Activated CD8-positive, alpha-beta T cell treated with anti-CD3 and anti-CD28 coated beads for 36 hours (primary cell): ENCODE data around the gene SLC37A4. TPM values are rescaled to one million over a fixed set of nuclear protein-coding genes. Genes with fewer than 3 reads are reported as not detected.
A peak's percentile ranks its signal among the peaks of the same experiment; 100 is the strongest.
"Not testable (repeated sequence)": the region's sequence is repeated elsewhere in the genome, so short reads cannot be mapped to it uniquely, and the experiment has no call there.

Experiments
- ATAC-seq: fragments of 200-7000 bp; cut with Tn5 transposase; one replicate; pipeline ENCODE4 v1.10.0; 2021; ENCODE audit warnings: mild to moderate bottlenecking, moderate library complexity
- CTCF ChIA-PET: fragments of 350-600 bp; sonication (Branson Sonifier 250); formaldehyde crosslinking; loops from one replicate; lab custom pipeline; 2021; ENCODE audit warnings: antibody characterized with exemption; lab: Charles Lee
- POLR2A ChIA-PET: fragments of 350-600 bp; sonication (Branson Sonifier 250); formaldehyde crosslinking; loops from one replicate; lab custom pipeline; 2021; ENCODE audit warnings: antibody characterized with exemption; lab: Charles Lee
- DNase-seq: peaks from one replicate; pipeline ENCODE4 v3.0.0-alpha.2; 2020
- H3K27ac Mint-ChIP-seq: one replicate; pipeline ENCODE4 v1.8.0; 2021; ENCODE audit warnings: mild to moderate bottlenecking, mixed read lengths
- H3K27me3 Mint-ChIP-seq: one replicate; pipeline ENCODE4 v1.8.0; 2021; ENCODE audit warnings: mixed read lengths
- H3K36me3 Mint-ChIP-seq: one replicate; pipeline ENCODE4 v1.8.0; 2021; ENCODE audit warnings: low read depth, mixed read lengths
- H3K4me1 Mint-ChIP-seq: one replicate; pipeline ENCODE4 v1.8.0; 2021; ENCODE audit warnings: low read depth, mixed read lengths
- H3K4me3 Mint-ChIP-seq: one replicate; pipeline ENCODE4 v1.8.0; 2021; ENCODE audit warnings: mild to moderate bottlenecking, moderate library complexity, mixed read lengths
- H3K9me3 Mint-ChIP-seq: one replicate; pipeline ENCODE4 v1.8.0; 2021; ENCODE audit warnings: mixed read lengths
- intact Hi-C: fragments of 100-400 bp; cut with micrococcal nuclease; formaldehyde crosslinking; loops from one replicate; pipeline ENCODE4 v1.10.0; 2022
- total RNA-seq, 2 experiments: library from RNA; stranded (reverse); gene quantifications; one replicate each; pipeline ENCODE4 v1.2.3, GENCODE V29; 2021
- TF ChIP-seq, protein P1 (sequence below): fragments of 200-600 bp; IDR thresholded peaks from one replicate; pipeline ENCODE4 v1.8.0; 2022; ENCODE audit warnings: antibody characterized with exemption, mild to moderate bottlenecking

The SLC37A4 gene
- total RNA-seq, 2 experiments from 2014 or later = 32.4 to 35.2 TPM

DNA sequence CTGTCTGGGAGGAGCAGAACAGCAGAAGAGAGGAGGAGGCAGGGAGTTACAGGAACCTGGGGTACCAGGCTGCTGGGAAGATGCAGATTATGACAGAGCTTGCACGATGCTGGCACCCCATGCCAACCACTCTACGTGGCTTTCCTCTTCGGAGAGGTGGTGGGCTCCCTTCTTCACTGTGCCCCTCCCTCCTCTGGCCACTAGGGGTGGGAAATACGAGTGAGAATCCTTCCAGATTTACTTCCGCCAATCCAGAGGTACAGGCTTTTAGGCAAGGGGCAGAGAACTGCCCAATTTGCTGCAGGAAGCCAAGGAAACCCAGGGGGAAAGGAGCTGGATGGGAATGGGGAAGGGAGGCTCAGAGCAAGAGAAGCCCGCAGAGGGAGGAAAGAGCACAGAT lies 14.0 kb upstream of the SLC37A4 start:
- CTCF ChIA-PET = interaction anchor here (0.7 to 1.5 kb wide), 5 partner anchors 10 to 74 kb away, joined by 3 to 5 read pairs (median 4); no protein-coding TSS in a partner anchor
- H3K27me3 Mint-ChIP-seq = no peaks in the 10 kb centered on the region
- peaks cover 29% of the 10 kb centered on the region for H3K36me3 Mint-ChIP-seq
- intact Hi-C loops = no loop called here
- no peaks in the 10 kb centered on the region for H3K9me3 Mint-ChIP-seq
- no peak for ATAC-seq
- H3K27ac Mint-ChIP-seq = no peak overlapping the region
- H3K4me3 Mint-ChIP-seq = no peak overlapping the region
- POLR2A ChIA-PET = interaction anchor here (1.1 to 4.1 kb wide), 3 partner anchors 11 to 50 kb away, joined by 3 to 26 read pairs (median 3); partner anchors contain the start of genes HYOU1 and VPS11
- no peak for DNase-seq
- peaks cover 7% of the 10 kb centered on the region for H3K4me1 Mint-ChIP-seq
- TF ChIP-seq, protein P1, sequence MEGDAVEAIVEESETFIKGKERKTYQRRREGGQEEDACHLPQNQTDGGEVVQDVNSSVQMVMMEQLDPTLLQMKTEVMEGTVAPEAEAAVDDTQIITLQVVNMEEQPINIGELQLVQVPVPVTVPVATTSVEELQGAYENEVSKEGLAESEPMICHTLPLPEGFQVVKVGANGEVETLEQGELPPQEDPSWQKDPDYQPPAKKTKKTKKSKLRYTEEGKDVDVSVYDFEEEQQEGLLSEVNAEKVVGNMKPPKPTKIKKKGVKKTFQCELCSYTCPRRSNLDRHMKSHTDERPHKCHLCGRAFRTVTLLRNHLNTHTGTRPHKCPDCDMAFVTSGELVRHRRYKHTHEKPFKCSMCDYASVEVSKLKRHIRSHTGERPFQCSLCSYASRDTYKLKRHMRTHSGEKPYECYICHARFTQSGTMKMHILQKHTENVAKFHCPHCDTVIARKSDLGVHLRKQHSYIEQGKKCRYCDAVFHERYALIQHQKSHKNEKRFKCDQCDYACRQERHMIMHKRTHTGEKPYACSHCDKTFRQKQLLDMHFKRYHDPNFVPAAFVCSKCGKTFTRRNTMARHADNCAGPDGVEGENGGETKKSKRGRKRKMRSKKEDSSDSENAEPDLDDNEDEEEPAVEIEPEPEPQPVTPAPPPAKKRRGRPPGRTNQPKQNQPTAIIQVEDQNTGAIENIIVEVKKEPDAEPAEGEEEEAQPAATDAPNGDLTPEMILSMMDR = peak; percentile 35

DNA sequence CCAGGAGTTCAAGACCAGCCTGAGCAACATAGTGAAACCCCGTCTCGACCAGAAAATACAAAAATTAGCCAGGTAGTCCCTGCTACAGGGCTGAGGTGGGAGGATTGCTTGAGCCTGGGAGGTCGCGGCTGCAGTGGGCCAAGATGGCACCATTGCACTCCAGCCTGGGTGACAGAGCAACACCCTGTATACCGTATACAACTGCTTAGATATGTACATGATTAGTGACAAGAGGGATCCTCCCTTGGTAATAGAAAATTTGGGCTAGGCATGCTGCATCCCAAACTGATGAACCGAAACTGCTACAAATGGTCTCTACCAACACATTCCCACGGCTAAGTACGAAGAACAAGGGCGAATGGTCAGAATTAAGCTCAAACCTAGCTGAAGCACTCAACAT lies 12.2 kb upstream of the SLC37A4 start:
- DNase-seq (no peak), ATAC-seq (no peak)
- Mint-ChIP-seq H3K27ac (no peak overlapping the region), H3K9me3 (no peaks in the 10 kb centered on the region), H3K4me1 (peaks cover 7% of the 10 kb centered on the region), H3K27me3 (no peaks in the 10 kb centered on the region), H3K36me3 (peaks cover 16% of the 10 kb centered on the region), H3K4me3 (no peak overlapping the region)
- ChIA-PET POLR2A (interaction anchor here (1.5 to 4.1 kb wide), 2 partner anchors 13 to 27 kb away, joined by 4 to 26 read pairs; partner anchors contain the start of gene HYOU1), CTCF (interaction anchor here (1.9 kb wide), 1 partner anchor 11 kb away, joined by 6 read pairs; no protein-coding TSS in a partner anchor)
- intact Hi-C loops = no loop called here
- TF ChIP-seq, protein P1 = no peak

DNA sequence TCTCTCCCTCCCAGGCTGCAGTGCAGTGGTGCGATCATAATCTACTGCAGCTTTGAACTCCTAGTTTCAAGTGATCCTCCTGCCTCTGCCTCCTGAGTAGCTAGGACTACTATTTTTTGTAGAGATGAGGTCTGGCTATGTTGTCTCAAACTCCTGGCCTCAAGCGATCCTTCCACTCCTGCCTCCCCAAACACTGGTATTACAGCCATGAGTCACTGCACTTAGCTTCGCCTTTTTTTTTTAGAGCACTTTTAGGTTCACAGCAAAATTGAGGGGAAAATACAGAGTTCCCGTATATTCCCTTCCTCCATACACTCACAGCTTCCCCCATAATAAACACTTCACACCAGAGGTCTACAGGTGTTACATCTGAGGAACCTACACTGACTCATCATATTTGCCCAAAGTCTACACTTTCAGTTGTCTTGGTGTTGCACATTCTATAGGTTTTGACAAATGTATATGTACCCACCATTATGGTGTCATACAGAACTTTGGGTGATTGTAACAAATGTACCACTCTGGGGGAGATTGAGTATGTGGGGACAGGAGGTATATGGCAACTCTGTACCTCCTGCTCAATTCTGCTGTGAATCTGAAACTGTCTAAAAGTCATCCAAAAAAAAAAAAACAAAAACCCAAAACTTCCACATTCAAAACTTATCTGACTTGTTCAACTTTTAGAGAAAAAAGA lies 11.3 kb upstream of the SLC37A4 start:
- TF ChIP-seq, protein P1 = no peak
- ATAC-seq = peak; percentile 74
- intact Hi-C loops = no loop called here
- ChIA-PET CTCF (interaction anchor here (0.6 to 2.1 kb wide), 2 partner anchors 11 to 246 kb away, joined by 3 to 6 read pairs; no protein-coding TSS in a partner anchor), POLR2A (interaction anchor here (0.7 to 1.7 kb wide), 3 partner anchors 11 to 26 kb away, joined by 3 to 9 read pairs (median 4); no protein-coding TSS in a partner anchor)
- no peak for DNase-seq
- Mint-ChIP-seq H3K4me1 (peaks cover 7% of the 10 kb centered on the region), H3K27ac (peak overlapping the region; percentile 58), H3K27me3 (no peaks in the 10 kb centered on the region), H3K4me3 (no peak overlapping the region), H3K36me3 (peaks cover 9% of the 10 kb centered on the region), H3K9me3 (no peaks in the 10 kb centered on the region)

DNA sequence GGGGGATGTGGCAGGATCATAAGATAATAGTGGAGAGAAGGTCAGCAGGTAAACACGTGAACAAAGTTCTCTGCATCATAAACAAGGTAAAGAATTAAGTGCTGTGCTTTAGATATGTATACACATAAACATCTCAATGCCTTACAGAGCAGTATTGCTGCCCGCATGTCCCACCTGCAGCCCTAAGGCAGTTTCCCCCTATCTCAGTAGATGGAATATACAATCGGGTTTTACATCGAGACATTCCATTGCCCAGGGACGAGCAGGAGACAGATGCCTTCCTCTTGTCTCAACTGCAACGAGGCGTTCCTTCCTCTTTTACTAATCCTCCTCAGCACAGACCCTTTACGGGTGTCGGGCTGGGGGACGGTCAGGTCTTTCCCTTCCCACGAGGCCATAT lies 8.8 kb upstream of the SLC37A4 start:
- H3K27me3 Mint-ChIP-seq, H3K4me3 Mint-ChIP-seq, DNase-seq, ATAC-seq, POLR2A ChIA-PET, H3K4me1 Mint-ChIP-seq, H3K9me3 Mint-ChIP-seq, H3K27ac Mint-ChIP-seq, intact Hi-C loops, H3K36me3 Mint-ChIP-seq: not testable (repeated sequence)
- CTCF ChIA-PET = interaction anchor here (1.2 kb wide), 1 partner anchor 157 kb away, joined by 3 read pairs; no protein-coding TSS in a partner anchor

DNA sequence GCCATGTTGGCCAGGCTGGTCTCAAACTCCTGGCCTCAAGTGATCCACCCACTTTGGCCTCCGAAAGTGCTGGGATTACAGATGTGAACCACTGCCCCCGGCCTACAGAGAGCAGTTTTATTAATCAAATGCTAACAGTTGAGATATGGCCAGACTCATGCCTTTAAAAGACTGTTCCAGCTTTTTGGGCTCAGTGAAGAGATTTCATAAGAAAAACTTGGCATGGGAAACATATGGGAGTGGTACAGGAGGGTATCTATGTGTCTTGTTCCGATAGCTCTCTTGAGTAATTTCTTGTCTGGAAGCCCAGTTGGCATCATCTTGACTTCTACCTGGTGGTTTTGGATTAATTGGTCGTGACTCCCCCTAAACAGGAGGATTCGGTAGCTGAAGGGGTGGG lies 8.2 kb upstream of the SLC37A4 start:
- no peak overlapping the region for H3K4me3 Mint-ChIP-seq
- POLR2A ChIA-PET = interaction anchor here (1.3 to 1.7 kb wide), 2 partner anchors 20 to 55 kb away, joined by 4 to 5 read pairs; partner anchors contain the start of gene TRAPPC4
- peaks cover 7% of the 10 kb centered on the region for H3K4me1 Mint-ChIP-seq
- TF ChIP-seq, protein P1 = no peak
- no peaks in the 10 kb centered on the region for H3K27me3 Mint-ChIP-seq
- intact Hi-C loops = no loop called here
- DNase-seq (no peak), ATAC-seq (no peak)
- H3K27ac Mint-ChIP-seq = no peak overlapping the region
- no peaks in the 10 kb centered on the region for H3K36me3 Mint-ChIP-seq
- no peaks in the 10 kb centered on the region for H3K9me3 Mint-ChIP-seq
- CTCF ChIA-PET = interaction anchor here (1.2 kb wide), 1 partner anchor 158 kb away, joined by 3 read pairs; no protein-coding TSS in a partner anchor
